ENCODE data around the gene RAB35.

The RAB35 gene

GRCh38 chr12:120081641-120082040 lies 34.9 kb downstream of the RAB35 start:
- no peak for DNase-seq

GRCh38 chr12:120079411-120080400 lies 36.8 kb downstream of the RAB35 start:
- no peak for DNase-seq

- DNase-seq, result no peak
Measured at GRCh38 chr12:120078868-120079267, 37.7 kb downstream of the RAB35 start.

- no peak for DNase-seq
Measured at GRCh38 chr12:120077260-120077659, 39.3 kb downstream of the RAB35 start.

GRCh38 chr12:120076651-120077050 lies 39.9 kb downstream of the RAB35 start:
- no peak for DNase-seq

- DNase-seq, result no peak
Measured at GRCh38 chr12:120075034-120075616, 41.4 kb downstream of the RAB35 start.

GRCh38 chr12:120072472-120073249 lies 43.9 kb downstream of the RAB35 start:
- DNase-seq, result no peak

GRCh38 chr12:120071493-120072020 lies 45.0 kb downstream of the RAB35 start:
- no peak for DNase-seq

GRCh38 chr12:120069278-120069677 lies 47.3 kb downstream of the RAB35 start:
- DNase-seq, result no peak

GRCh38 chr12:120067901-120068300 lies 48.7 kb downstream of the RAB35 start:
- no peak for DNase-seq

GRCh38 chr12:120067084-120067869 lies 49.3 kb downstream of the RAB35 start:
- DNase-seq, result no peak

- no peak for DNase-seq
Measured at GRCh38 chr12:120066341-120066740, 50.2 kb downstream of the RAB35 start.

GRCh38 chr12:120065472-120065871 lies 51.1 kb downstream of the RAB35 start:
- no peak for DNase-seq

GRCh38 chr12:120064054-120064940 lies 52.3 kb downstream of the RAB35 start:
- DNase-seq, result no peak

- no peak for DNase-seq
Measured at GRCh38 chr12:120062976-120063579, 53.5 kb downstream of the RAB35 start.

- DNase-seq, result peak in 1 of 2 experiments; percentile 2
Measured at GRCh38 chr12:120061575-120062214, 54.9 kb downstream of the RAB35 start.

GRCh38 chr12:120060717-120061116 lies 55.8 kb downstream of the RAB35 start:
- no peak for DNase-seq

GRCh38 chr12:120060196-120060595 lies 56.4 kb downstream of the RAB35 start:
- no peak for DNase-seq

GRCh38 chr12:120056739-120057138 lies 59.8 kb downstream of the RAB35 start:
- no peak for DNase-seq

Data from cerebellar nuclear complex (tissue), 1 donor.